ENCODE measurements around the gene FGF1. TPM values are rescaled to one million over a fixed set of nuclear protein-coding genes. Genes with fewer than 3 reads are reported as not detected.
A peak's percentile ranks its signal among the peaks of the same experiment; 100 is the strongest.

FGF1 gene
- total RNA-seq, 1 donor from 2014 or later, result 1.8 TPM

DNA sequence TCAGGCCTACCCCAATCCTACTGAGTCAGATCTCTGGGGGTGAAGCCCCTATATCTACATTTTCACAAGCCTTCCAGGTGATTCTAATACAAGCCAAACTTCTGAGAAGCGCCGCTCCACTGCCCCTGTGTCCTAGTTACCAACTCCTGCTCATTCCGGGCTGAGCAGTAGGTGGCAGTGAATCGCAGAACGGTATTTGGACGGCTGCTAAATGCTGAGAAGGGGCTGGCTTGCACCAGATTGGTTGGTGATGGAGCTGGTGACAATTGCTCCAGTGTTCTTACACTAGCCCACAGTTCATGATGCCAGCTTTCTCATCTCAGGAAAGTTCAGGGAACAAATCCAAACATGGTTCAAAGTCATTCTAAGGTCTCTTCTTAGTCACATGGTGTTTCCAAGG, 31.1 kb upstream of the FGF1 start:
- Histone ChIP-seq H3K27me3 (no peaks in the 10 kb centered on the region), H3K4me1 (peaks cover 9% of the 10 kb centered on the region), H3K9me3 (no peaks in the 10 kb centered on the region), H3K4me3 (no peak overlapping the region), H3K36me3 (no peaks in the 10 kb centered on the region), H3K27ac (no peak overlapping the region)
- peak; percentile 48 for TF ChIP-seq CTCF (IDR thresholded peaks at IDR 0.05)
- intact Hi-C loops (cut with DNase I), result loop anchor here (5.0 kb wide), 1 partner anchor 160 kb away; no protein-coding TSS in a partner anchor
- ATAC-seq, result peak; percentile 49
- DNase-seq, result no peak

DNA sequence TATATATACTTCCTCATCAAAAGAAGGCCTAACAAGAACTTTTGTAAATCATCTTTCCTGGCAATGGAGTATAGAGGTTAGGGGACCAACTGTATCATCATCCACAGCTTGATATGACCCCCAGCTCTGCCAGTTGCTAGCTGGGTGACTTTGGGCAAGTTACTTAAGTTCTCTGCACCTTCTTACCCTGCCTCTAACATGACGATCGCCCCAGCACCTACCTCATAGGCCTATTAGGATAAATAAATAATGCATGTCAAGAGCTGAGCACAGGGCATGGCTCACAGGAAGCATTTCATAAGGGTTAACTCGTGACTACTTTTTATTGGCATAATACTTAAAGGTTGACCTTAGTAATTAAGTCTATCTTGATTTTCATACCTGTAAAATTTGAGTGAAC, 29.4 kb upstream of the FGF1 start:
- Histone ChIP-seq H3K4me3 (no peak overlapping the region), H3K9me3 (no peaks in the 10 kb centered on the region), H3K27ac (no peak overlapping the region), H3K27me3 (no peaks in the 10 kb centered on the region), H3K36me3 (no peaks in the 10 kb centered on the region), H3K4me1 (peaks cover 9% of the 10 kb centered on the region)
- no peak for ATAC-seq
- no peak for DNase-seq
- no peak for TF ChIP-seq CTCF (IDR thresholded peaks at IDR 0.05)
- intact Hi-C loops (cut with DNase I), result loop anchor here (5.0 kb wide), 1 partner anchor 162 kb away; no protein-coding TSS in a partner anchor

GRCh38 chr5:142713121-142713706, 27.3 kb upstream of the FGF1 start:
- intact Hi-C loops (cut with DNase I), result no loop called here
- Histone ChIP-seq H3K27me3 (no peaks in the 10 kb centered on the region), H3K9me3 (no peaks in the 10 kb centered on the region), H3K4me3 (peak overlapping the region; percentile 56), H3K27ac (peak overlapping the region; percentile 71), H3K4me1 (peaks cover 9% of the 10 kb centered on the region), H3K36me3 (no peaks in the 10 kb centered on the region)
- TF ChIP-seq CTCF (IDR thresholded peaks at IDR 0.05), result peak; percentile 96
- ATAC-seq (peak; percentile 98), DNase-seq (peak; percentile 93)

DNA sequence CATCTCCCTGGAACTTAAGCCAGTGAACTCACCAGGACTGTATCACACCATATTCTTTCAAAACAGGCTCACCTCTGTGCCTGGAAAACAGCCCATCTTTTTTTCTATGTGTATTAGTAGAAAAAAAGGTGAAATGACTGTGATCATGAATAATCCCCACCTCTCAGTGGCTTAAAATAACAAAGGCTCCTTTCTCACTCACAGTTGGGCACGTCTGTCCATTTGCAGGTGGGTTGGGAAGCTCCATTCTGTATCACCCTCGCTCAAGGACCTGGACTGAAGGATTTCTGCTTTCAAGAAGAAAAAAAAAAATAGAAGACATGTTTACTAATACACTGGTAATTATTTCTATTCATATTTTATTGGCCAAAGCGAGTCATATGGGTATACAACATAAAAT, 17.3 kb upstream of the FGF1 start:
- ATAC-seq, result no peak
- intact Hi-C loops (cut with DNase I), result no loop called here
- Histone ChIP-seq H3K27me3 (no peaks in the 10 kb centered on the region), H3K4me3 (no peak overlapping the region), H3K9me3 (no peaks in the 10 kb centered on the region), H3K4me1 (peaks cover 9% of the 10 kb centered on the region), H3K36me3 (no peaks in the 10 kb centered on the region), H3K27ac (no peak overlapping the region)
- no peak for DNase-seq
- no peak for TF ChIP-seq CTCF (IDR thresholded peaks at IDR 0.05)

DNA sequence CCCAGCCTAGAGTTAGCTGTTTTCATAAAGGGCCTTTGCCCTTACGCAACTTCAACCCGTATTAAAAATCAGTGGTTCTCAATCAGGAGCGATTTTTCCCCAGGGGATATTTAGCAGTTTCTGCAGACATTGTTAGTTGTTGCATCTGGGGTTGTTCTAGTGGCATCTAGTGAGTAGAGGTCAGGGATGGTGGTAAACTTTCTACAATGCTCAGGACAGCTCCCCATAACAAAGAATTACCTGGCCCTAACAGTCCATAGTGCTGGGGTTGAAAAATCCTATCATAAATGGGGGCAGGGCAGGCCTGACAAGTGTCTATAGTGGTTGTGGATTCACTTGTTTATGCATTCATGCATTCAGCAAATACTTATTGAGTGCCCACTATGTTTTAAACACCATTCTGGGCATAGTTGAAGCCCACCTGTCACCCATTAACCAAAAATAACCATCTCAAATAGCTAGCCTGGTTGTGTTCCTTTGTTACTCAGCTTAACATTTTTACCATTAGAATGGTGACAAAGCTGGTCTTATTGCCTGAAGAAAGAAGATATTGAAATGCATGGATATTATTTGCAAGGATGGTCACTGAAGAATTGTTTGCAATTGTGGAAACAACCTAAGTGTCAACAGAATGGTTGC, 15.9 kb upstream of the FGF1 start:
- intact Hi-C loops (cut with DNase I), result no loop called here
- ATAC-seq, result no peak
- no peaks in the 10 kb centered on the region for H3K36me3 ChIP-seq
- peaks cover 23% of the 10 kb centered on the region for H3K4me1 ChIP-seq
- H3K9me3 ChIP-seq, result no peaks in the 10 kb centered on the region
- no peak for DNase-seq
- H3K27me3 ChIP-seq, result no peaks in the 10 kb centered on the region
- TF ChIP-seq CTCF (IDR thresholded peaks at IDR 0.05), result no peak
- no peak overlapping the region for H3K27ac ChIP-seq
- H3K4me3 ChIP-seq, result no peak overlapping the region
